Islet precursor cell (in vitro differentiated cells): ENCODE measurements around the gene GAD2.
A peak's percentile ranks its signal among the peaks of the same experiment; 100 is the strongest.

ENCODE experiments used
- DNase-seq: peaks from one replicate; pipeline ENCODE4 v3.0.0-alpha.2; 2018

GAD2 gene

DNA sequence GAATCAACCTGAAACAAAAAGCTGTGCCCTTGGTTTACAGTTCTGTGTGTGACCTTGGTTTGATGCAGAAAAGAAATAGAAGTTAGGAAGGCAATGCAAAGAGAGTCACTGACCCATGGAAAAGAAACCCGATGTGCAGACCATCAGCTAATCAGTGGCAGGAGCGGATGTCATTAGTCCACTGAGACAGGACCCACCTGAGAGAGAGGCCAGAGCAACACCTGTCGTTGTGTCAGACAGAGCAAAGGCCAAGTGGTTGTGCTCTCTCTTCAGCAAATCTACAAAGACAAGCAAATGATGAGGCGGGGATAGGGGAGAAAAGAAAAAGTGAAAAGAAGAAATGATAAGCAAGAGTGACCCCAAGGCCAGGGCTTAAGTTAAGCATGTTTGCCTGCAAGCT lies 8.7 kb downstream of the GAD2 start:
- DNase-seq: no peak

DNA sequence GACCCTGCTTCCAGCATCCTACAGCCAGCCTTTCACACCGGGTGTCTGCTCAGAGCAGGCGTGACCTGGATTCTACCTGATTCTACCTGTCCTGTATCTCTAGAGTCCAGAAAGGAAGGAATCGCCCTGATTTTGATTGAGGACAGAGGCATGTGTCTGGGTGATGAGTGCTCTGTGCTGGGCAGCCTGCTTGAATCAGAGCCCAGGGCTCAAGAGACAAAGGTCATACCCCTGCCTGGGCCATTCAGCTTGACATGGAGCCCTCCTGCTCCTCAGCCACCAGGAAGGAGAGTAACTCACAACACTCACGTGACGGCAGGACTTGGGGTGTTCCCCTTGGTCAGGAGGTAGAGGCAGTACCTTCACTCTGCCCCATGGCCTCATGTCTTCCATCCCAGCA lies 11.2 kb downstream of the GAD2 start:
- DNase-seq: no peak

DNA sequence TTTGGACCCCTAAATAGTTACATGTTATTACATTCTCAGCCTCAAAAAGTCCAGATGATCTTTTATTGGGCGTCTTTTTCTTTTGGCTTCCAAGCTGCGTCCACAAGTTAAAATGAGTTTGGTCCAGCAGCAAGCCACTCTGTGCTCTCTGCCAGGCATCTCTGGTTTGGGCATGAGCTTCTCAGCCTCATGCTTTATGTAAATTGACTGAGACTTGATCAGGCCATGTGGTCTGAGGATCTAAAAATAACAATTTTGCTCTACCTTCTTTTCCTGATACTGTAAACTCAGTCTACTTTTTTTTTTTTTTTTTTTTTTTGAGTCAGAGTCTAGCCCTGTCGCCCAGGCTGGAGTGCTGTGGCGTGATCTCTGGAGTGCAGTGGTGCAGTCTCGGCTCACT lies 15.6 kb downstream of the GAD2 start:
- DNase-seq: no peak

DNA sequence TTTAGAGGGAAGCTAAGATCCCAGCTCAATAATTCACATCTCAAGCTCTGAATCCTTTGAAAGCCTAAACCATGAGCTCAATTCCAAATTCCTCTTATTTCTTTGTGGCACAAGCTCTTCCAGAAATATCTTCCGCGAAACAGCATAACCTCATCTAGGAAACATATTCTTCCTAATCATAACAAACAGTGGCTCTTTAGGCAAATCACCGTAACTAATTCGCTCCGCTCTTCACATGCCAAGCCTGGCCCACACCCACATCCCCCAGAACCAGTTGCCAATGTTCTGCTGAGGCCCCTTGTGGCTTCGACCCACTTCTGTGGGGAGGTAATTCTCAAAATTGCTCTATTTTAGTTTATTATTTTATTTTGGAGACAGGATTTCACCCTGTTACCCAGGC lies 19.2 kb downstream of the GAD2 start:
- no peak for DNase-seq

DNA sequence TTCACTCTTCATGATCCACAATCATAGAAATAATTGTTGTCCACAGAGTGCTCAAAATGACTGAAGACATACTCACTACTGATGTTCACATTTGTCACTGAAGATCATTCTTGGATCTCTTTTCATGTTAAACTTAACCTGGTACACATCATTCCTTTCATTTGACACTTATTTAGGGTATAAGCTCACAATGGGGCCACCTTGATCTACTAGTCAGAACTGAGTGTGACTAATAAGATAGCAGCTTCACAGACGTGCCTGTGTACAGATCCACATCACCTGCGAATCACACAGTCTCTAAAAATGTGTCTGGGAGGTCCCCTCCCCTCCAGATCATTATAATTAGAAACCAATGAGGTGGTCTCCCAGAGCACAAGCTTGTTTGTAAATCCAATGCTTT lies 21.8 kb downstream of the GAD2 start:
- DNase-seq: no peak

DNA sequence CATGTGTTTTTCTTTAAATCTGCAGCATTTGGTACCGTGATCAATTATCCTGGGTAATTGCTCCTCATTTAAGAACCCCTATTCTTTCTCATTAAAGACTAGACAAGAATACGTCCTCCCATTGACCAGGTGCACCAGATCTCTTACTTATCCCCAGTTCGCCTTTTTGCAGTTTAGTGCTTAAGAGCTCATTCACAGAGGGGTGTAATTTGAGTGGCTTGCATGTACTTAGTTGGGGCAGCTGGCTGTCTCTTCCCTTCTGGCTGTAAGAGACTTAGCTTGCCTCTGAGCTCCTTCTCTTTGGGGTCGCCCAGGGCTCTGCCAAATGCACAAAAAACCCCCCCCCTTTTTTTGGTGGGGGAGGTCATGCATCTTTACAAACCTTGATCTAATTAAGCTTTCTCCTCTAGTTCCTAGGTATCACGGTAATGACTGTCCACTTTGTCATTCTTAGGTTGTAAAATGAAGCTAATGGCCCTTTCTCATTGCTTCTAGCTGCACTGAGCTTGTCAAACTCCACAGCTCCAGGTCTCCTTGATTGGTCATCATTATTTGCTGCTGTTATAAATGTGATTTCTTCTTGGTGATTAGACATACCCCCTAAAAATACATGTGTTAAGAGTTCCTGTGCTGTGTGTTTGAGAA lies 26.3 kb downstream of the GAD2 start:
- no peak for DNase-seq

DNA sequence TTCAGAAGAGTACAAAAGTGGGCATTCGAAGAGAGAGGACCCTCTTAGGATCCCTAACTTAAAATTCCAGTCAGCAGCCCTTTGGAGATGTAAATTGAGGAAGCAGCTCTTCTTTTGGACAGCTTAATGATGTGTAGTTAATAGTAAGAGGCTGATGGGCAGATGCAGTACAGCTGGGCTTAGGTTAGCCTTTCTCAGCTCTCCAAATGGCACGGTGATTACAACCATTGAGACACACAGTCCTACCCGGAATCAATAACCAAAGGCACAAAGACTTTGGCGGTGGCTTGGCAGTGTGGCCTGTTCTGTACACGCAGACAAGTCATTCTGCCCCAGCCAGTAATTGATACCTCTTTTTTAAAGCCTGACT lies 26.8 kb downstream of the GAD2 start:
- no peak for DNase-seq

DNA sequence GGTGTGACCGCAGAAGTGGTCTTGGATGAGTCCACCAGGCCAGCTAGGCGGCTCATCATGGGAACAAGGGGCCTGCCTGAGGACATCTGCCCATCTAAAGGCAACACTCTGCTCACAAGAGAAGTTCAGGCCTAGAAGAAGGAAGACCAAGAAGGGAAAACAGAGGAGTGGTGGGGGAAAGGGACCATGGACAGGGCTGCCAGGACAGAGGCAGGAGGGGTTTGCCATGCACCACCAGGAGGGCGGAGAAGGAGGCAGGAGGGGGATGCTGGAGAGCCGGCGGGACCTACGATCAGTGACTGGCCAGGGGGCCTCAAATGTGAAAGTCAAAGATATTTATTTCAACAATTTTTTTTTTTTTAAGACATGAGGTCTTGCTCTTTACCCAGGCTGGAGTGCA lies 33.1 kb downstream of the GAD2 start:
- peak; percentile 36 for DNase-seq

DNA sequence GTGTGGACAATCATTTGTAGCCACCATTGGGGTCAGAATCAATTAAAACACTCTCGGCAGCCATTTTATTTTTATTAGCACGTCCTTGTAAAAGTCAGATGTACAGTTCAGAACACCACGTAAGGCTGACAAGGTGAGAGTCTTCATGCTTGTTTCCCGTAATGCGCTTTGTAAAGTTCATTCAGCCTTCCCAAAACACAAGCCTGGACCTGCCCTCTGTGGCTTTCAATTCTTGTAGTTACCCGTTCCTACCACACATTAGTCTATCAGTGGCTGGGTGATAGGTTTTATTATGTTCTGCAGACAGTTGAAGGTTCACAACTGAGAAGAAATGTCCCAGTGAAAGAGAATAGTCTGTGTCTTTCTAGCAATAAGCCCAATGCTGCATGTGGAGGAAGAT lies 35.4 kb downstream of the GAD2 start:
- peak; percentile 22 for DNase-seq

DNA sequence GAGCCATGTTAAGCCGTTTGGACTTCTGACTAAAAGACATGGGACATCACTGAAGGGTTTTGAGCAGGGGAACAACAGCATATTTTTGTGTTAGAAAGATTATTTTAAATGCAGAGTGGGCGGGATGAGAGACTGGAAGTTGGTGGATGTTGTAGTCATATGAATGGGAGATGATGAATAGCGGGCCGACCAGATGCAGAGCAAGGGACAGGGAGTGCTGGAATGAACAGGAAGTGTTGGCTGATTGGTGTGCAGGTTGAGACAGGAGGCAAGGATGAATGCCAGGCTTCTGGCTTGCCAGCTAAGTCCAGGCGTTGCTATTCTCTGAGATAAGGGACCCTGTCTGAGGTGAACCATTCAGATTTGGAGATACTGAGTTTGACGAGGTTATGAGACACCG lies 38.0 kb downstream of the GAD2 start:
- DNase-seq: peak; percentile 50

DNA sequence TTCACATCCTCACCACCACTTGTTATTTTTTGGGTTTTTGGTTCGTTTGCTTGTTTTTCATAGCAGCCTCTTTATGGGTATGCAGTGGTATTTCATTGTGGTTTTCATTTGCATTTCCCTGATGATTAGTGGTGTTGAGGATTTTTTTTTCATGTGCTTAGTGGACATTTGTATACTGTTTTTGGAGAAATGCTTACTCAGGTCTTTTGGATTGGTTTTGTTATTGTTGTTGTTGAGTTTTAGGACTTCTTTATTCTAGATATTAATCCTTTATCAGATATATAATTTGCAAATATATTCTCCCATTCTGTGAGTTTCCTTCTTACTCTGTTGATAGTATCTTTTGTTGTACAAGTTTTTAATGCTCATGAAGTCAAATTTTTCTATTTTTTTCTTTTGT lies 42.8 kb downstream of the GAD2 start:
- no peak for DNase-seq

DNA sequence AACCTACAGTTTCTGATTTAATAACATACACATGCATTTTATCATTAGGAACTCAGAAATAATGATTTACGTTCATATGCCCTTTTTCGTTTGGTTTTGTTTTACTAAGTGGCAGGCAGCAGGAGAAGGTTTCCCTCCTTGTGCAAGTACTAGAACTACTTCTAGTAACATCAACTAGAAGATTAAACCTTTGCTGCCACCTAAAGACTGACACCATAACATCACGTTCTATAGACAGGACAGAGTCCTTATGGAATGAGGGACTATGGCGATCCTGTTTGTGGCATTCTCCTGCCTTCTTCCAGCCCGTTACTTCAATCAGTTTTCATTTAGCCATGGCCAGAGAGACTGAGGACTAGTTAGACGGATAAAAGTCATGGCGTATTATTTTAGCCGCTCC lies 53.2 kb downstream of the GAD2 start:
- no peak for DNase-seq

DNA sequence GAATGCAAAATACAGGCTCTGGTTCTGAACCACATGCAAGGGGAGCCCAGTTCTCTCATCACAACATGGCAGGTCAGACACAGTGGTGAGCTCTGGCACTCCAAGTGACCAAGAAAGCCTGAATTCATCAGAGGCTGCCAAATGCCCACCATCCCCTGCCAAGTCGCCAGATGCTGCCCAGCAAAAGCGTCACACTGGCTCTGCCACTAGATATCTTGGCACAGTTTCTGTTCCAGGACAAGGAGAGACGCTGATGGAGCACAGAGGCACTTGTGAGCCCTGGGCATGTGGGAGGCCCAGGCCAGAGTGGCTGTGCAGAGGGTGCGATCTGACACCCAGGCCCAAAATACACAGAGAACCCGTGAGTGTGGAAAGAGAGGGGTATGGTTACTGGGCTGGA lies 57.8 kb downstream of the GAD2 start:
- DNase-seq: no peak

DNA sequence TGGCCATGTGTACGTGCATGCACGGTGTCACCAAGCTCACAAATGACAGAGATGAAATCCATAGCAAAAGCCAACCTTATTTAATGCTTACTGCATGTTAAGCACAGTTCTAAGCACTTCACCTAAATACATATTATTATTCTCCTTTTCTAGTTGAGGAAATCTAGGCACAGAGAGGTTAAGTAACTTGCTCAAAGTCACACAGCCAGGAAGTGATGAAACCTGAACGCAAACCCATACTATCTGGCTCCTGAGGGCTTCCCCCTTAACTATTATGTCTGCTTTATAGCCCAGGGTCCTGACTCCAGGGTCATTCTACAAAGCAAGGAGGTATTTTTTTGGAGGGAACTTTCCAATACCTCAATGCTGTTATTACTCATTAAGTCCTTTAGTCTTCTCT lies 61.7 kb downstream of the GAD2 start:
- DNase-seq: no peak

DNA sequence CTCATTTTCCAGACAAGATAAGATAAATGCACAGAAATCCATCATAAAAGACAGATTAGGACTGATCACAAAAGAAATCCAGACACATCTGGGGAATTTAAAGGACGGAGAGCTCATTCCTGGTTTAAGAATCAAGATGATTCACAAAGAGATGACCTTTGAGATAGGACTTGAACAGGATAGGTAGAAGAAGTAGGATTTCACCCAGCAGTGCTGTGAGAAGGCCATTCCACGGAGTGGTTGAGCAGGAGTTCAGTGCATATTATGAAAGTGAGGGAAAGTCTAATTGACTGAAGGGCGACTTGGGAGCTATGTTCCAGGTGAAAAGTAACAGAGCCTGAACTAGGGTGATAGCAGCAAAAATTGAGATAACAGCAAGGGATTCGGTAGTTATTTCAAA lies 73.7 kb downstream of the GAD2 start:
- no peak for DNase-seq

DNA sequence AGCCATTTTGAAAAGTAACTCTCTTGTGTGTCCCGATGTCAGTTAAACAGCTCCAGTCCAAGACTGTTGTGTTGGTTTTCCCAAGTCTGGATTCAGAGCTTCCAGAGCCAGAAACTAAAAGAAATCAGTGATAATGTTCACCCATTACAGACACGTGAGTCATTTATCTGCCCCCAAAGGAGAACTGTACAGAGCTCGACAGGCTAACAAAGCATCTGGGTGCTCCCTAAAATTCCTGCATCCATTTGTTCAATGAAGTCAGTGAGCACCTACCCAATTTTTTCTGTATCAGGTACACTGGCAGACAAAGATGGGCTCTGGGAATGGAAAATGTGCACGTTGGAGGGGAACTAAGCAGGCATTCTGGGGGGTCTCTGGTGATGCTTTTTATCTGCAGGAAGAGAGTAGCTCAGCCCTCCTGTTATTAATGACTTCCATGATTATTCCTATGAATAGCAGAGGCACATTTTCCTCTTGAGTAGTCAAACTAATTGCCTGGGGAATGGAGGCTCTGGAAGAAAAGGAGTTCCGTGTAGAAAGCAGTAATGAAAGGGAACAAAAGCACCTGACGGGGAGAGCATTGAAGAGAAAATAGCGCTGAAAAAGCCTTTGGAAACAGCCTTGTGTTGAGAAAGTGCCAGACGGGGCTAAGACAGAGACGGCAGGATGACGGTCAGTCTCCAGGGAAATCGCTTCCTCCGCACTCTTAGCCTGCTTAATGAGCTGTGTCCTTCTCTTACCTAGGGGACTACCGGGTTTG lies 75.3 kb downstream of the GAD2 start:
- no peak for DNase-seq

DNA sequence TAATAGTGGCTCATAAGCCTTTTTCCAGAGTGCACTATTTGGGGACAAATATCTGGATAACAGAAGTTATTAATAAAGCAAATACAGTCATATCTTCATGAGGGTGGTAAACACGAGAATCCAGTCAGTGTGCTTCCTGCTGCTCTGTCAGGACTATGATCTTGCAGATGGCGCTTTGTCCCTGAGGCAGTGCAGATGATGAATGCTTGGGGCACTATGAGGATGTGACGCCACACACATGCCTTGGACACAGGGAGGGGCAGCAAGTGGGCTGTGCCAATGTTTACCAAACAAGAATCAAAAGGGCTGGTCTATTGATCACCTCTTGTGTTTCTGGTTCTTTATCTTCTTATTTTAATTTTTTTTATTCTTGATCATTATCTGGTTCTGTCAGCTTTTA lies 79.8 kb downstream of the GAD2 start:
- DNase-seq: no peak

DNA sequence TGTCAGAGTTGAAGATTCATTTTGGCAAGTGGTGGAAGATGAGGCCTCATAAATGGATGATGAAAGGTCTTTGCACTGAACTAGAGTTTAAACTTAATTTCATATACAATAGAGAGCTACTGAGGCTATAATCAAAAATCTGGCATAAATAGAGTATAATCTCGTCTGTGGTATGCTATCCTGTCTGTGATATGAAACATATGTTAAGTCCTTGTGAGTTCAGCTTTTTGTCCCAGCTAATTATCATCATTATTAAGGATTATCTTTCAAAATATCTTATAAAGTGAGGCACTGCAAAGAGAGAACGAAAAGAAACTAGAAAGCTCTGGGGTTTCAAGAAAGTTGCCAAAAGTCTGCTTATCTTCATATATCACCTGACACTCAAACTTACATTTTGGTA lies 83.4 kb downstream of the GAD2 start:
- DNase-seq: no peak

DNA sequence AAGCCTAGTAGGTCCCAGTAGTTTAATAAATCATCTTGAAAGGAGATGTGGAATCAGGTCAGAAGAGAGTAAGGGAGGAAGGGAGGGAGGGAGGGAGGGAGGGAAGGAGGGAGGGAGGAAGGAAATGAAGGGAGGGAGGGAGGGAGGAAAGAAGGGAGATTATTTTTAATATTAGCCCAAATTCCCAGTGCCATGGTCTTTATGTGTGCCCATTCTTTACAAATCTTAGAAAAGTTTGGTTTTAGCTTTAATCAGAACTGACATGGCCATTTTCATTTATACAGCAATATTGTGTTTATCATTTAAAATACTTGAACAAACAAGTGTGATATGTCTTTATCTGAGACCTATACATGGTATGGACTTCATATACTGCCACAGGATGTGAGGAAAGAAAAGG lies 86.8 kb downstream of the GAD2 start:
- no peak for DNase-seq

DNA sequence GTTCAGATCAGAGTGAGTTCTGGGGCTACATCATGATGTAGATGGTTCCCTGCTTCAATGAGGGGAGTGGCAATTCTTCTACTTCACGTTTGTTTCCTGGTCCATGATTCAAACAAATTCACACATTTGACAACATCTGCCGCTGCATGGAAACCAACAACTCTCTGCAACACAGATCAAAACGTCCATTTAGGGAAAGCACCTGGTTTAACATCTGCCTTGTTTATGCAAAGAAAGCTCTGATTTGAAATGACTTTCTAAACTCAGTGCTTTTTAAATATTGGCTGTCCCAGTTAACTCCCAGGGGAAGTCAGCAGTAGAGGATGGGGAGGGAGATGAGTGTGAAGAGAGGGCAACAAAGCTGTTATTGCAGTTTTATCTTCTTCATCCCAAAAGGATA lies 93.8 kb downstream of the GAD2 start:
- no peak for DNase-seq

DNA sequence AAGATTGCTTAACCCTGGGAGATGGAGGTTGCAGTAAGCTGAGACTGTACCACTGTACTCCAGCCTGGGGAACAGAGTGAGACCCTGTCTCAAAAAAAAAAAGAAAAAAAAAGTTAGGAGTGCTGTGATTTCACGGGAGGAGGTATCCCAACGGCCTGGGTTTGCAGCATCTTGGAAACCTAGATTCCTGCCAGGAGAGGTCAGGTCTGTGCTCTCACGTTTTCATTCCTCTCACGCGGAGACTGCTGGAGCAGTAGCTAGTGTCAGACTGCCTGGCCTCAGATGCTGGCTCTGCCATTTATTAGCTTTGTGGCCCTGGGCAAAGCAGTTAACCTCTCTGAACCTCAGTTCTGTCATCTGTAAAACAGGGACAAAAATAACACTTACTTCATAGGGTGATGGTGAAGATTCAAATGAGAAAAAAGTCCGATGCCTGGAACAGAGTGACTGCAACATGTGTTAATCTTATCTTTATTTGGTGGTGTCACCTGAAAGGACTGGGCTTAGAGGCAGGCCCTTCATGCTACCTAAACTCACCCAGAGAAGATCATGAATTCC lies 94.9 kb downstream of the GAD2 start:
- DNase-seq: peak; percentile 79

DNA sequence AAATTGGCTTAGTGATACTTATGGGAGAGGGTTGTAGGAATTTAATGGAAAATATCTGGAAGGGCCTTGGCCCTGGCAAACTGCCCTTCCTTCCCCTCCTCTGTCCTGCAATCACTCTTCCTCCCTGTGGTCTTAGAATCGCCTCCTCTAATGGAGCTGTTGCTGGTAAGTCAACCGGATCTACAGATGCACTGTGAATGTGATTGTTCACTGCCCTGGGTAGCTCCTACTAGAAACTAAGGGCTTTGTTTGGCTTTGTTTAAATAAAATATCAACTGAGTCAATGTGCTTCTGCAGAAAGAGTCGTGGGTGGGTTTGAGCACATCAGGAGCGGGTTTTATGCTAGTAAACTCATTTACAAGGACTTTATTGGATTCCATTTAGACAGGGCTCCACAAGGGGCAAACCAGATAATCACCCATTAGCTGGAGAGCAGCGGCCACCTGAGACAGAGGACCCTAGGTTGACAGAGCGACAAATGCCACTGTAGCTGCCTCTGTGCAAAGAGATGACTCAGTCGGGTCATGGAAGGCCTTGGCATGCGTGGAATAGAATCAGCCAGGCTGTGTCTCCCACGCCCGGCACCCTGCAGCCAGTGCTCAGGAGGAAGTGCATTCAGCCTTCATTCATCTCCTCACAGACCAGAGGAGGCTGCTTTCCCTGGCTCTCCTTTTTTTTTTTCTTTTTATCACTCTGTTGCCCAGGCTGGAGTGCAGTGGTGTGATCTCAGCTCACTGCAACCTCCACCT lies 97.9 kb downstream of the GAD2 start:
- DNase-seq: peak; percentile 63

DNA sequence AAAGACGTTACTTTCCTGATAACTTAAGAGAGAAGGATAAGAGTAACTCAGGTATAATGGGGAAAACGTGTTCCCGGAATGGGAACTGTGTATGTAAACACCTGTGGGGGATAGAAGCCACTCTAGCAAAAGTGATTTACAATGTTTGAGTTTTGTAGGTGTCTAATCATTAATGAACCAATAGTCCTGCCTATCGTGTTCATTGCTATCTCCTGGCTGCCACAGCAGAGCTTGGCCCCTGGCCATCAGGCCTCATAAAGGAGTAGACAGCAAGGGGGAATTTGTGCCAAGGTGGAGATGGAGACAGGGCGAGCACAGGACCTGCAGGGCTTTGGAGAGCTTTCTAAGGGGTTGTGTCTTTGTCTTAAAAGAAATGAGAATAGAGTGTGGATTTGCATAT lies 102.1 kb downstream of the GAD2 start:
- no peak for DNase-seq

DNA sequence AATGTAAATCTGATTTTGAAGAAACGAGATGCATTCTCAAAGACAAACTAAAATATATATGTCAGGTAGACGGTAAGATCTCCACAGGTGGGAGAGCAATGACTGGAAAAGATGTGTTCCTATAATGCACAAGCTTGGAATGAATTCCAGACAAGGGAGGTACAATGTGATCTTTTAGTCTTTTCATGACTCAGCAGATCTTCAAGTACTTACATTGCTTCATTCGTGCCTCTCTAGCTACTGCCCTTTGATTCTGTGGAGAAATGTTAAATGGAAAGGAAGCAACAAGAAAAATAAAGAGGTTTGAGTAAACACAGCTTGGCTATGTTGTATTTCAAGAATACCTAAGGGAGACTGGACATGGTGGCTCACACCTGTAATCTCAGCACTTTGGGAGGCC lies 106.6 kb downstream of the GAD2 start:
- no peak for DNase-seq
